Kidney (tissue), 14 donors: ENCODE results near the gene HTT-AS. TPM values are rescaled to one million over a fixed set of nuclear protein-coding genes. Genes with fewer than 3 reads are reported as not detected.

Experiments used
- DNase-seq, 5 donors: peaks; one replicate each; pipeline ENCODE4 v3.0.0-alpha.2; 2013 to 2020
- FAIRE-seq: peaks from 2 replicates; lab custom pipeline; 2012; peaks lifted over from hg19 to GRCh38; lab: Jason Lieb, UNC
- H3K27ac ChIP-seq, 2 donors: one replicate each; pipeline ENCODE4 v1.7.0; 2013; ENCODE audit warnings: low read depth in 2 of 2, low read length in 2 of 2, inconsistent platforms in 1 of 2
- H3K27me3 ChIP-seq: one replicate; pipeline ENCODE4 v1.7.1; 2013; ENCODE audit warnings: low read length, inconsistent platforms; ENCODE audit not compliant: control insufficient read depth, insufficient read depth
- H3K36me3 ChIP-seq, 3 donors: one replicate each; pipeline versions ENCODE4 v1.7.0 to v1.7.1; 2013; ENCODE audit warnings: low read length in 3 of 3, control low read depth in 1 of 3, inconsistent platforms in 1 of 3; ENCODE audit not compliant: insufficient read depth in 3 of 3, control insufficient read depth in 2 of 3
- H3K4me1 ChIP-seq, 3 donors: one replicate each; pipeline versions ENCODE4 v1.7.0 to v1.7.1; 2013; ENCODE audit warnings: low read length in 3 of 3, inconsistent platforms in 1 of 3, low read depth in 1 of 3; ENCODE audit not compliant: control insufficient read depth in 2 of 3, insufficient read depth in 2 of 3
- H3K4me3 ChIP-seq, 3 donors: one replicate each; pipeline versions ENCODE4 v1.7.0 to v1.8.1; 2013; ENCODE audit warnings: low read length in 3 of 3, control low read depth in 1 of 3, inconsistent platforms in 1 of 3
- H3K9ac ChIP-seq, 3 donors: one replicate each; pipeline versions ENCODE4 v1.7.0 to v1.7.1; 2013; ENCODE audit warnings: low read length in 3 of 3, control low read depth in 1 of 3, inconsistent platforms in 1 of 3
- H3K9me3 ChIP-seq, 3 donors: one replicate each; pipeline versions ENCODE4 v1.7.0 to v1.7.1; 2013; ENCODE audit warnings: low read length in 3 of 3, control low read depth in 1 of 3, inconsistent platforms in 1 of 3; ENCODE audit not compliant: control insufficient read depth in 2 of 3, insufficient read depth in 1 of 3
- CTCF ChIP-seq: IDR thresholded peaks from 3 replicates; pipeline ENCODE4 v1.5.1; 2012; ENCODE audit warnings: mild to moderate bottlenecking, moderate library complexity, borderline replicate concordance; ENCODE audit not compliant: insufficient read depth; ENCODE audit errors: extremely low read depth
- intact Hi-C: fragments of 100-400 bp; cut with DNase I; formaldehyde crosslinking; loops from one replicate; pipeline ENCODE4 v1.11.1; 2022
- polyA plus RNA-seq: library from polyadenylated mRNA; stranded (reverse); fragments of 350-450 nt; fragmentation: Illumina TruSeq; extraction: RNeasy Lipid Tissue Mini Kit (QIAGEN cat#74804); gene quantifications from one replicate; pipeline ENCODE4 v1.2.3, GENCODE V29; 2014; ENCODE audit warnings: low read depth, low replicate concordance; ENCODE audit not compliant: insufficient read depth
- total RNA-seq: library from RNA; stranded (reverse); fragmentation: NEBNext Ultra II Directional; extraction: Animal tissue kit (Norgen Biotek cat#: 25700); gene quantifications from one replicate; pipeline ENCODE4 v1.2.1, GENCODE V29; 2021
- donor health status: control.
- donor health status: control.
- donor health status: control.
- donor health status: control.
- donor health status: control.
- donor health status: DM: yes; HTN: yes; CAD: no.
- donor health status: Normal renal cell carcinoma (clear cell type).

HTT-AS gene
- total and polyA plus RNA-seq, 2 donors from 2014 or later = not detected

- DNase-seq (no peak), FAIRE-seq (no peak)
- Histone ChIP-seq H3K4me3 (no peak overlapping the region), H3K27ac (no peak overlapping the region), H3K9me3 (no peaks in the 10 kb centered on the region), H3K4me1 (peaks cover 0 to 5% (median 0%) of the 10 kb centered on the region in 3 donors), H3K36me3 (no peaks in the 10 kb centered on the region), H3K9ac (no peak overlapping the region), H3K27me3 (no peaks in the 10 kb centered on the region)
- intact Hi-C loops = no loop called here
- no peak for TF ChIP-seq CTCF
Observed at GRCh38 chr4:3039706-3040366, 34.5 kb downstream of the HTT-AS start.

- intact Hi-C loops = no loop called here
- FAIRE-seq (no peak), DNase-seq (peak in 1 of 5 donors; percentile 33)
- Histone ChIP-seq H3K4me3 (no peak overlapping the region), H3K27ac (no peak overlapping the region), H3K27me3 (no peaks in the 10 kb centered on the region), H3K9me3 (no peaks in the 10 kb centered on the region), H3K9ac (no peak overlapping the region), H3K4me1 (peaks cover 0 to 5% (median 0%) of the 10 kb centered on the region in 3 donors), H3K36me3 (no peaks in the 10 kb centered on the region)
- no peak for TF ChIP-seq CTCF
Observed at GRCh38 chr4:3037957-3038461, 36.3 kb downstream of the HTT-AS start.

- DNase-seq = no peak
- Histone ChIP-seq H3K4me3 (no peak overlapping the region), H3K36me3 (no peaks in the 10 kb centered on the region), H3K9me3 (no peaks in the 10 kb centered on the region), H3K27me3 (no peaks in the 10 kb centered on the region), H3K4me1 (peaks cover 0 to 4% (median 0%) of the 10 kb centered on the region in 3 donors), H3K27ac (no peak overlapping the region), H3K9ac (no peak overlapping the region)
- intact Hi-C loops = no loop called here
- TF ChIP-seq CTCF = no peak
- FAIRE-seq = no peak
Observed at GRCh38 chr4:3036131-3036952, 38.0 kb downstream of the HTT-AS start.
